ENCODE data around the gene KCNK3. TPM values are rescaled to one million over a fixed set of nuclear protein-coding genes. Genes with fewer than 3 reads are reported as not detected.

The KCNK3 gene
- total RNA-seq, 1 donor: not detected

DNA sequence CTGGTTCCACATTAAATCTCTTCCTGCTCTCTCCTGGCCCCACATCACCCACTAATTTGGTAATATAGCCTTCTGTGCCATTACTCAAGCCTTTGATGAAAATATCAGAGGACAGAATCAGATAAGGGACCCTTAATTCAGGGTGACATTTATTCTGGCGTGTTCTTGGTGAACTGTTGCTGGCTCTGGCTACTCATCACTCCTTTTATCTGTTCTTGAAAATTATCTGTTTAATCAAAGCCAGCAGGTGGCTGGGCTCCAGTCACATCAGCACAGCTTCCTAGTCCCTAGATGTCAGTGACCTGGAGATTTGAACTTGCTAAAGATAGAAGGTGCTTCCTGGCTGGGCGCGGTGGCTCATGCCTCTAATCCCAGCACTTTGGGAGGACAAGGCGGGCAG is 44.7 kb downstream of the KCNK3 start:
- H3K79me2 ChIP-seq (ENCODE audit: insufficient read depth, low read length): no peaks in the 10 kb centered on the region
- H3K4me2 ChIP-seq (ENCODE audit: insufficient read depth, low read length): no peak overlapping the region
- no peak overlapping the region for H2AFZ ChIP-seq (ENCODE audit: low read length)
- H3K4me1 ChIP-seq (ENCODE audit: insufficient read depth, low read length): no peaks in the 10 kb centered on the region
- H3K27me3 ChIP-seq (ENCODE audit: insufficient read depth, low read length): no peaks in the 10 kb centered on the region
- no peak for TF ChIP-seq CTCF (IDR thresholded peaks at IDR 0.05; ENCODE audit: extremely low read depth, low read depth, low read length)
- no peak overlapping the region for H3K27ac ChIP-seq (ENCODE audit: low read depth, low read length)
- no peak overlapping the region for H3K4me3 ChIP-seq (ENCODE audit: insufficient read depth, low read length)
- H4K20me1 ChIP-seq (ENCODE audit: insufficient read depth, low read length): no peaks in the 10 kb centered on the region
- H3K9me3 ChIP-seq (ENCODE audit: low read depth, low read length): no peaks in the 10 kb centered on the region
- DNase-seq (ENCODE audit: insufficient read length, low spot score, missing footprints): no peak
- no peaks in the 10 kb centered on the region for H3K36me3 ChIP-seq (ENCODE audit: insufficient read depth, low read length)

GRCh38 chr2:26738481-26738880 is 46.0 kb downstream of the KCNK3 start:
- Histone ChIP-seq H2AFZ (ENCODE audit: low read length) (no peak overlapping the region), H3K27me3 (ENCODE audit: insufficient read depth, low read length) (no peaks in the 10 kb centered on the region), H3K9me3 (ENCODE audit: low read depth, low read length) (no peaks in the 10 kb centered on the region), H3K4me2 (ENCODE audit: insufficient read depth, low read length) (no peak overlapping the region), H4K20me1 (ENCODE audit: insufficient read depth, low read length) (no peaks in the 10 kb centered on the region), H3K4me3 (ENCODE audit: insufficient read depth, low read length) (no peak overlapping the region), H3K36me3 (ENCODE audit: insufficient read depth, low read length) (no peaks in the 10 kb centered on the region), H3K27ac (ENCODE audit: low read depth, low read length) (no peak overlapping the region), H3K4me1 (ENCODE audit: insufficient read depth, low read length) (no peaks in the 10 kb centered on the region), H3K79me2 (ENCODE audit: insufficient read depth, low read length) (no peaks in the 10 kb centered on the region)
- TF ChIP-seq CTCF (IDR thresholded peaks at IDR 0.05; ENCODE audit: extremely low read depth, low read depth, low read length): no peak
- no peak for DNase-seq (ENCODE audit: insufficient read length, low spot score, missing footprints)

DNA sequence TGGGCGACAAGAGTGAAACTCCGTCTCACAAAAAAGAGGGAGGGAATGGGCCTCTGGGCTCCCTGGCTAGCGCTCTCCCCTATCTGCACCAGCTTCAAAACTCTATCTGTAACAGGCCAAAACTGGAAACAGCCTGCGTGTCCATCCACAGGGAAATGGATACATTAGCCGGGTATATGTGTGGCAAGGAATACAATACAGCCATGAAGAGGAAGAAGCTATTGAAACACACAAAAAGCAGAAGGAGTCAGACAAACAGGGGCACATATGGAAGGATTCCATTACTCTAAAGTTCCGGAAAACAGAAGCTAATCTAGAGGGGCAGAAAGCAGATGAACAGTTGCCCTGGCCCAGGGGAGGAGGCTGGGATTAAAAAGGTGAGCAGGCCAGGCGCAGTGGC is 47.0 kb downstream of the KCNK3 start:
- Histone ChIP-seq H3K4me2 (ENCODE audit: insufficient read depth, low read length) (no peak overlapping the region), H3K4me3 (ENCODE audit: insufficient read depth, low read length) (no peak overlapping the region), H3K27ac (ENCODE audit: low read depth, low read length) (no peak overlapping the region), H3K79me2 (ENCODE audit: insufficient read depth, low read length) (no peaks in the 10 kb centered on the region), H4K20me1 (ENCODE audit: insufficient read depth, low read length) (no peaks in the 10 kb centered on the region), H2AFZ (ENCODE audit: low read length) (no peak overlapping the region), H3K36me3 (ENCODE audit: insufficient read depth, low read length) (no peaks in the 10 kb centered on the region), H3K9me3 (ENCODE audit: low read depth, low read length) (no peaks in the 10 kb centered on the region), H3K4me1 (ENCODE audit: insufficient read depth, low read length) (no peaks in the 10 kb centered on the region), H3K27me3 (ENCODE audit: insufficient read depth, low read length) (no peaks in the 10 kb centered on the region)
- DNase-seq (ENCODE audit: insufficient read length, low spot score, missing footprints): no peak
- TF ChIP-seq CTCF (IDR thresholded peaks at IDR 0.05; ENCODE audit: extremely low read depth, low read depth, low read length): no peak

DNA sequence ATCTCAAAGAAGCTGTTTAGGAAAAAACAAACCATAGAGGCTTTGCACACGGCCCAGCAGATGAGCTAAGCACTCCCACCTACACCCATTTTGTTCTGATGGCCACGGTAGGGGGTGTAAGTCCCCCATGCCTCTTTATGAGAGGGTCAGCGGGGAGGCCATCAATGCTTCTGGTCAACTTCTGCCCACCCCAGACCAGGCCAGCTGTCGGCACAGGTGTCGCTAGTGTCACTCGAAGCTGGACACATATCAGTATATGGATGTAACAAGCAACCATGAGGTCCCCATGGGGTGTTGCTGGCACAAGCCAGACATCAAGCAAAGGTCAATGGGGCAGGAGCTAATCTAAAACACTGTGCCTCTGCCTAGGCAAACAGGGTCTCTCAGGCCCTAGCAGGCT is 47.8 kb downstream of the KCNK3 start:
- Histone ChIP-seq H3K4me2 (ENCODE audit: insufficient read depth, low read length) (no peak overlapping the region), H3K27me3 (ENCODE audit: insufficient read depth, low read length) (no peaks in the 10 kb centered on the region), H3K4me1 (ENCODE audit: insufficient read depth, low read length) (no peaks in the 10 kb centered on the region), H3K79me2 (ENCODE audit: insufficient read depth, low read length) (no peaks in the 10 kb centered on the region), H4K20me1 (ENCODE audit: insufficient read depth, low read length) (no peaks in the 10 kb centered on the region), H2AFZ (ENCODE audit: low read length) (no peak overlapping the region), H3K27ac (ENCODE audit: low read depth, low read length) (no peak overlapping the region), H3K36me3 (ENCODE audit: insufficient read depth, low read length) (no peaks in the 10 kb centered on the region), H3K9me3 (ENCODE audit: low read depth, low read length) (no peaks in the 10 kb centered on the region), H3K4me3 (ENCODE audit: insufficient read depth, low read length) (no peak overlapping the region)
- no peak for TF ChIP-seq CTCF (IDR thresholded peaks at IDR 0.05; ENCODE audit: extremely low read depth, low read depth, low read length)
- DNase-seq (ENCODE audit: insufficient read length, low spot score, missing footprints): no peak
